Body of pancreas (tissue), 4 donors: Measurements from ENCODE around the gene A1CF. TPM values are rescaled to one million over a fixed set of nuclear protein-coding genes. Genes with fewer than 3 reads are reported as not detected.

Experiments
- ATAC-seq: fragments of 150-250 bp; one replicate; pipeline ENCODE4 v1.9.1; 2016
- DNase-seq, 4 donors: peaks; one replicate each; pipeline ENCODE4 v3.0.0-alpha.2; 2019
- H3K27ac ChIP-seq, 4 donors: fragments of 200-600 bp; sonication (generic); 1 replicate in 3 of 4; 2 replicates in 1 of 4; pipeline versions ENCODE4 v1.5.1 to v1.6.1; 2016 to 2019; ENCODE audit warnings: mild to moderate bottlenecking in 1 of 4, mixed read lengths in 1 of 4, moderate library complexity in 1 of 4
- H3K27me3 ChIP-seq, 2 donors: fragments of 200-600 bp; sonication (generic); one replicate each; pipeline ENCODE4 v1.6.0; 2016; ENCODE audit warnings: mild to moderate bottlenecking in 1 of 2
- H3K36me3 ChIP-seq, 2 donors: fragments of 200-600 bp; sonication (generic); replicated peaks in 1 of 2; 2 replicates each; pipeline ENCODE4 v1.5.1; 2016; ENCODE audit warnings: low read depth in 2 of 2; ENCODE audit not compliant: insufficient read depth in 1 of 2
- H3K4me1 ChIP-seq: fragments of 200-600 bp; sonication (generic); one replicate; pipeline ENCODE4 v1.6.0; 2016
- H3K4me3 ChIP-seq, 2 donors: fragments of 200-600 bp; sonication (generic); 1 replicate in 1 of 2; 2 replicates in 1 of 2; pipeline ENCODE4 v1.5.1; 2016 to 2019
- H3K9me3 ChIP-seq, 3 donors: fragments of 200-600 bp; sonication (generic); 1 replicate in 2 of 3; 2 replicates in 1 of 3; pipeline ENCODE4 v1.5.1; 2016
- POLR2A ChIP-seq, 3 donors: fragments of 450-650 bp; IDR thresholded peaks; one replicate each; pipeline ENCODE4 v1.6.1; 2016; ENCODE audit warnings: antibody characterized with exemption in 3 of 3, mild to moderate bottlenecking in 2 of 3
- whole genome bisulfite sequencing, 2 donors: methylation state at CpG; one replicate each; pipeline ENCODE4 v1.1.5; 2017; 5-methylcytosine and 5-hydroxymethylcytosine counted together
- intact Hi-C: fragments of 100-400 bp; cut with DNase I; formaldehyde crosslinking; loops from one replicate; pipeline ENCODE4 v1.15.1; 2023
- total RNA-seq, 2 donors: library from RNA; depleted of rRNA; stranded (reverse); fragments of >200 nt; gene quantifications; one replicate each; pipeline ENCODE4 v1.1.0, GENCODE V29; 2016
- TF ChIP-seq, protein P1 (sequence below), 7 experiments: fragments of 450-650 bp in 4 of 7; fragments of 200-600 bp in 3 of 7; sonication (generic) in 3 of 7; IDR thresholded peaks; one replicate each; pipeline ENCODE4 v1.5.1; 2016 to 2019; ENCODE audit warnings: antibody characterized with exemption in 7 of 7

Gene A1CF, protein sequence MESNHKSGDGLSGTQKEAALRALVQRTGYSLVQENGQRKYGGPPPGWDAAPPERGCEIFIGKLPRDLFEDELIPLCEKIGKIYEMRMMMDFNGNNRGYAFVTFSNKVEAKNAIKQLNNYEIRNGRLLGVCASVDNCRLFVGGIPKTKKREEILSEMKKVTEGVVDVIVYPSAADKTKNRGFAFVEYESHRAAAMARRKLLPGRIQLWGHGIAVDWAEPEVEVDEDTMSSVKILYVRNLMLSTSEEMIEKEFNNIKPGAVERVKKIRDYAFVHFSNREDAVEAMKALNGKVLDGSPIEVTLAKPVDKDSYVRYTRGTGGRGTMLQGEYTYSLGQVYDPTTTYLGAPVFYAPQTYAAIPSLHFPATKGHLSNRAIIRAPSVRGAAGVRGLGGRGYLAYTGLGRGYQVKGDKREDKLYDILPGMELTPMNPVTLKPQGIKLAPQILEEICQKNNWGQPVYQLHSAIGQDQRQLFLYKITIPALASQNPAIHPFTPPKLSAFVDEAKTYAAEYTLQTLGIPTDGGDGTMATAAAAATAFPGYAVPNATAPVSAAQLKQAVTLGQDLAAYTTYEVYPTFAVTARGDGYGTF
- 10 to 100 TPM in 1 of 2 donors, 1 to 10 TPM in 1; 7.8 to 18.5 TPM for total RNA-seq

GRCh38 chr10:50885097-50885859 lies at the start of gene A1CF:
A1CF (minus strand) TSS chr10:50885627; CDS start chr10:50859940, 25,687 bp downstream.
- intact Hi-C loops = no loop called here
- no peaks in the 10 kb centered on the region for H3K9me3 ChIP-seq
- peak; percentile 28 for ATAC-seq
- H3K27me3 ChIP-seq = no peaks in the 10 kb centered on the region
- WGBS, 2 donors = 18 to 24% methylated on average over 7 of the region's 7 CpGs
- peak within 1 kb of the TSS in 1 of 2 donors; percentile 25 for H3K4me3 ChIP-seq
- H3K27ac ChIP-seq = peak within 1 kb of the TSS; percentile 36 to 72 (median 43)
- no peak for DNase-seq
- peaks cover 34% of the 10 kb centered on the region for H3K4me1 ChIP-seq
- TF ChIP-seq POLR2A (IDR thresholded peaks at IDR 0.05) = peak in 2 of 3 donors; percentile 44 to 63
- TF ChIP-seq, protein P1, sequence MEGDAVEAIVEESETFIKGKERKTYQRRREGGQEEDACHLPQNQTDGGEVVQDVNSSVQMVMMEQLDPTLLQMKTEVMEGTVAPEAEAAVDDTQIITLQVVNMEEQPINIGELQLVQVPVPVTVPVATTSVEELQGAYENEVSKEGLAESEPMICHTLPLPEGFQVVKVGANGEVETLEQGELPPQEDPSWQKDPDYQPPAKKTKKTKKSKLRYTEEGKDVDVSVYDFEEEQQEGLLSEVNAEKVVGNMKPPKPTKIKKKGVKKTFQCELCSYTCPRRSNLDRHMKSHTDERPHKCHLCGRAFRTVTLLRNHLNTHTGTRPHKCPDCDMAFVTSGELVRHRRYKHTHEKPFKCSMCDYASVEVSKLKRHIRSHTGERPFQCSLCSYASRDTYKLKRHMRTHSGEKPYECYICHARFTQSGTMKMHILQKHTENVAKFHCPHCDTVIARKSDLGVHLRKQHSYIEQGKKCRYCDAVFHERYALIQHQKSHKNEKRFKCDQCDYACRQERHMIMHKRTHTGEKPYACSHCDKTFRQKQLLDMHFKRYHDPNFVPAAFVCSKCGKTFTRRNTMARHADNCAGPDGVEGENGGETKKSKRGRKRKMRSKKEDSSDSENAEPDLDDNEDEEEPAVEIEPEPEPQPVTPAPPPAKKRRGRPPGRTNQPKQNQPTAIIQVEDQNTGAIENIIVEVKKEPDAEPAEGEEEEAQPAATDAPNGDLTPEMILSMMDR (IDR thresholded peaks at IDR 0.05) = no peak
- H3K36me3 ChIP-seq = no peaks in the 10 kb centered on the region

DNA sequence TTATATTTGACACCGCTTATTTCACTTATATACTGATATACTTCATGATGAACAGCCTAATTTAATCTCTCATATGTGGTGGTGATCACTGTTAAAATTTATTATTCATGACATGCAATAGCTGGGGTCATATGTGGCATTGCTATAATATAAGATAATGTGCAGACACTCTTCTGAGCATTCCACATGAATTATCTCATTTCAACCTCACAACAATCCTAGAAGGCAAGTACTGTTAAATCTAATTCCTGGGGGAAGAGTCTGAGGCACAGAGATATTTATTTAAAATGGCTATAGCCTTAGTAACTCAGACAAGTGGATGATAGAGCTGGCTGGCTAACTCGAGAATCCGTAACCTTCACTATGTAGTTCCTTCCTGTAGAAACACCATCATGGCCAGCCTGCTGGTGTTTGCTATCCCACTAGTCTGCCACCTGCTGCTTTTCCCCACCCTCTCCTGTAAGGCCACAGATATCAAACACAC lies 46.6 kb upstream of the A1CF start:
- Histone ChIP-seq H3K27me3 (no peaks in the 10 kb centered on the region), H3K36me3 (no peaks in the 10 kb centered on the region), H3K4me3 (no peak overlapping the region), H3K9me3 (no peaks in the 10 kb centered on the region), H3K27ac (no peak overlapping the region), H3K4me1 (peaks cover 16% of the 10 kb centered on the region)
- ATAC-seq (peak; percentile 68), DNase-seq (peak; percentile 31 to 68 (median 48))
- TF ChIP-seq, protein P1 (IDR thresholded peaks at IDR 0.05) = peak in 2 of 7 experiments; percentile 15 to 22
- no peak for TF ChIP-seq POLR2A (IDR thresholded peaks at IDR 0.05)
- 53 to 55% methylated on average over 3 of the region's 3 CpGs for WGBS, 2 donors
- intact Hi-C loops = no loop called here

GRCh38 chr10:50929670-50930069 lies 44.2 kb upstream of the A1CF start:
- Histone ChIP-seq H3K27ac (no peak overlapping the region), H3K36me3 (no peaks in the 10 kb centered on the region), H3K9me3 (no peaks in the 10 kb centered on the region), H3K27me3 (no peaks in the 10 kb centered on the region), H3K4me1 (peaks cover 16% of the 10 kb centered on the region), H3K4me3 (no peak overlapping the region)
- intact Hi-C loops = no loop called here
- 84 to 92% methylated on average over 1 of the region's 1 CpG for WGBS, 2 donors
- DNase-seq = no peak
- no peak for ATAC-seq
- TF ChIP-seq POLR2A (IDR thresholded peaks at IDR 0.05) = no peak
- TF ChIP-seq, protein P1 (IDR thresholded peaks at IDR 0.05) = no peak

- TF ChIP-seq, protein P1 (IDR thresholded peaks at IDR 0.05) = no peak
- no peak for TF ChIP-seq POLR2A (IDR thresholded peaks at IDR 0.05)
- Histone ChIP-seq H3K27me3 (no peaks in the 10 kb centered on the region), H3K9me3 (no peaks in the 10 kb centered on the region), H3K27ac (no peak overlapping the region), H3K4me3 (no peak overlapping the region), H3K4me1 (peaks cover 16% of the 10 kb centered on the region), H3K36me3 (no peaks in the 10 kb centered on the region)
- DNase-seq = peak in 1 of 4 donors; percentile 3
- ATAC-seq = no peak
- WGBS, 2 donors = 50 to 93% methylated on average over 1 to 2 of the region's 2 CpGs
- intact Hi-C loops = no loop called here
Measured at GRCh38 chr10:50928190-50928552, 42.7 kb upstream of the A1CF start.
